SK-MEL-5 (cell line): ENCODE data around the gene ZNF853. TPM values are rescaled to one million over a fixed set of nuclear protein-coding genes. Genes with fewer than 3 reads are reported as not detected.
"Not testable (repeated sequence)": the region's sequence is repeated elsewhere in the genome, so short reads cannot be mapped to it uniquely, and the experiment has no call there.

ENCODE experiments used
- DNase-seq: peaks from one replicate; pipeline ENCODE4 v3.0.0-alpha.2; 2016; ENCODE audit warnings: low read depth, low spot score
- in situ Hi-C: cut with HindIII; loops from 2 replicates; pipeline ENCODE4 v1.10.0; 2016; ENCODE audit warnings: low sequenced_read_pairs, high pct_unique_total_duplicates, low pct_unique_long_range_greater_than_20kb
- total RNA-seq: library from RNA; depleted of rRNA; stranded (reverse); fragments of >200 nt; shearing (Covaris generic); gene quantifications from 2 replicates; pipeline ENCODE4 v1.2.3, GENCODE V29; 2014; rRNA removed

The ZNF853 gene
- total RNA-seq, 1 experiment from 2014 or later: 0.16 TPM

DNA sequence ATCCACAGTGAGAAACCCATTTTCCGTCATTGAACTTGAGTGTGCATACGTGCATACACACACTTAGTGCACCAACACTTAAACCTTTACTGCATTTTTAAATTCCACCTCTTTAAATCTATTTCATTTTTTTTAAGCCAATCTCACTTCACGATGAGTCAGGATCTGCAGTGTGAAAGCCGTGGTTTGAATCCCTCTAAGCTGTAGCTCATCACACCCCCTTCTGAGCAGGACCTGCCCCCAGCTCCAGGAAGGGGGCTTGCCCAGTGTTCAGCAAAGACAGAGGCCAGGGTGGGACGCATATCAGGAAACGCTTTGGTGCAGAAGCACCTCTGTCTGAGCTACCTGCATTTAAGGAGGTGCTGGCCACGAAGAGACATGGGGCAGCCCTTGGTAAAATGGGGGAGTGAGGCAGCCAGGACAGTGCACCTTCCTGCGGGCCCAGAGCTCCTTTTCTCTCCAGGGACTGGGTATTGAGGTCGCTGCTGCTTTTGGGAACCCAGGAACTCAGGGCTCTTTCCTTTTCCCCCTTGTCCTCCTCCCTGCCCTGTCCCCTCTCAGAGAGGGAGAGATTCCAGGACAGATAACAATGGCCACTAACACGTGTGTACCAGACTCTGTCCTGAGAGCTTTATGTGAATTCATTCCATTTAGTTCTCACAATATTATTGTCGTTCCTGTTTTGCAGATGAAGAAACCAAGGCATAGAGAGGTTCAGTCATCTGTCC, 43.4 kb downstream of the ZNF853 start:
- in situ Hi-C loops: no loop called here

DNA sequence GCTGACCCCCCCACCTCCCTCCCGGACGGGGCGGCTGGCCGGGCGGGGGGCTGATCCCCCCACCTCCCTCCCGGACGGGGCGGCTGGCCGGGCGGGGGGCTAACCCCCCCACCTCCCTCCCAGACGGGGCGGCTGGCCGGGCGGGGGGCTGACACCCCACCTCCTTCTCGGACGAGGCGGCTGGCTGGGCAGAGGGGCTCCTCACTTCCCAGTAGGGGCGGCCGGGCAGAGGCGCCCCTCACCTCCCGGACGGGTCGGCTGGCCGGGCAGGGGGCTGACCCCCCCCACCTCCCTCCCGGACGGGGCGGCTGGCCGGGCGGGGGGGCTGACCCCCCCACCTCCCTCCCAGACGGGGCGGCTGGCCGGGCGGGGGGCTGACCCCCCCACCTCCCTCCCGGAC, 55.4 kb downstream of the ZNF853 start:
- in situ Hi-C loops, DNase-seq: not testable (repeated sequence)

More for the DNA sequence above, 43.4 kb downstream of the ZNF853 start:
- no peak for DNase-seq

Other genes starting within 250 kb of the ZNF853 start
- 105 and 119 TPM in 2 replicates for gene RAC1, start 241.1 kb upstream of the ZNF853 start, total RNA-seq
- 9.6 and 9.9 TPM in 2 replicates for gene DAGLB, start 167.7 kb upstream of the ZNF853 start, total RNA-seq
- gene KDELR2, start 131.5 kb upstream of the ZNF853 start, total RNA-seq: 185 and 186 TPM in 2 replicates
- gene GRID2IP, start 64.1 kb upstream of the ZNF853 start, total RNA-seq: 0.03 TPM in 1 of 2 replicates, not detected in the other
- 92.4 and 94.5 TPM in 2 replicates for gene ZDHHC4, start 38.2 kb upstream of the ZNF853 start, total RNA-seq
- gene INTS15, start 25.6 kb upstream of the ZNF853 start, total RNA-seq: 18.5 and 28.2 TPM in 2 replicates
- gene ZNF316, start 21.7 kb downstream of the ZNF853 start, total RNA-seq: 15.5 and 18.3 TPM in 2 replicates
- gene ZNF12, start 91.3 kb downstream of the ZNF853 start, total RNA-seq: 44.9 and 56.1 TPM in 2 replicates
- 0.11 and 0.34 TPM in 2 replicates for gene RSPH10B2, start 138.5 kb downstream of the ZNF853 start, total RNA-seq
- gene CCZ1B, start 210.7 kb downstream of the ZNF853 start, total RNA-seq: 36.5 and 45.2 TPM in 2 replicates